HG03108 (cell line): ENCODE measurements around the gene EVI5L.
"Not testable (repeated sequence)": the region's sequence is repeated elsewhere in the genome, so short reads cannot be mapped to it uniquely, and the experiment has no call there.

Experiments
- ATAC-seq: cut with Tn5 transposase; IDR thresholded peaks from one replicate; pipeline ENCODE4 v1.9.1; 2021; ENCODE audit warnings: moderate library complexity; ENCODE audit not compliant: unreplicated experiment

EVI5L gene

DNA sequence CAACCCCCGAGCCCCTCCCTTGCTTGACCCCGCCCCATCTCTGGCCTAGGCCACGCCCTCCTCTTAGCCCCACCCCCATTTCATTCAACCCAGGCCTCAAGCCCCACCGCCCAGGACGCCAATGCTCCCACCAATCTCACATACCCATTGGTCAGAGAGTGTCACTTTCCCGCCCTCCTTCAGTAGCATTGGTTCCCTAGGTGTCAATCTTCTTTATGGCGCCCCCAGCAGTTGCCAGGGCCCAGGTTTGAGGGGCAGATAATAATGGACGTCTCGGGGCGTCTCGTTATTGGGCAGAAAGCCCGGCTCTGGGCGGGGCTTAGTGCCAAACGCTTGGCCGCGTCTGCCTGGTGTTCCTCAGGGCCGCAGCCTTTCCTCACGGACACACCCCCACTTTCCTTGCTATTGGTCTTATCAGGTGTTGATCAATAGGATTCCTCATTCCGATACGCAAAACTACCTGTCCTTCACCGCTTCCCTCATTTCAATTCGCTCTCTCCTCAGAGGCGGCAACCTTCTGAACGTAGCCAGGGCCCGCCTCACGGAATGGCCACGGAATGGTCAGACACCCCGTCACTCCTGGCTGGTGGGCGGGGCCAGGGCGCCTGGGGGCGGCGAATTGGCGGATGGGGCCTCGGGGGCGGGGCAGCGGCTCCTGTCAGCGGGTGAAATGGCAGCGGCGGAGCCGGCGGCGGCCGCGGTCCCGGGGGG lies at the start of gene EVI5L:
Gene EVI5L, plus strand, starts transcription at position 658 of the 711 bp plus-strand sequence. CDS start 16,325 bp downstream, outside the sequence.
- ATAC-seq: peak; percentile 81

DNA sequence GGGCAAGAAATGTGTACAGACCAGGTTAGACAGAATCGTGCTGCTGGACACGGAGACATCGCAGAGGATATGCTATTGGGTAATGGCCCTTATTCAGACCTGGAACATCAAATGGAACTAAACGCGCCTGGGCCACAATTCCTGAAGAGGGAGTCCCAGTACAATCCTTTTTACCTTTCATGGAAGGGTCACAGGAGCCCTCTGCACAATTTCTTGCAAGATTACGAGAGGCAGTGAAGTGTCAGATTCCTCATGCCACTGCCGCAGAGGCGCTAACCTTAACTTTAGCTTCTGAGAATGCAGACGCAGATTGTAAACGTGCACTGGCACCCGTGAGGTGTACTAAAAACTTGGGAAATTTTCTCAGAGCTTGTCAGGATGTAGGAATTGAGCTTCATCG lies 48.9 kb upstream of the EVI5L start:
- no peak for ATAC-seq

DNA sequence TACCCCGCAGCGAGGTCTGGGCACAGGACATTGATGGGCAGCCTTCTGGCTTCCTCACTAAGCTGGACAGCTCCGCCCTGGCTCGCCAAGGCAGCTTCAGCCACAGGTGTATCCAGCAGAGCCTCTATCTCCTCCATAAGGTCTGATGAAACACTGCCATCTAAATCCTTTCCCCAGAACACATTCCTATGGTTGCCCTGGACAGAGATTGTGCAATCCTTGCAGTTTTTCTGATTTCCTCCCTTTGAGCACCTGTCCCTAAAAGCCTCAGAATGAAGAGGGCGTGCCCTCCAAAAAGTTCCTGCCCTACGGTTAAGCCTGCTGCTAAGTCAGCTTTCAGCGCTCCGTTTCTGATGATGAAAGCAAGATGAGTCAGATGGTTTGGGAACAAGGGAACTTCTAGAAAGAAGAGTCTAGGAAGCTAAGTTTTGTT lies 46.0 kb upstream of the EVI5L start:
- ATAC-seq: no peak

DNA sequence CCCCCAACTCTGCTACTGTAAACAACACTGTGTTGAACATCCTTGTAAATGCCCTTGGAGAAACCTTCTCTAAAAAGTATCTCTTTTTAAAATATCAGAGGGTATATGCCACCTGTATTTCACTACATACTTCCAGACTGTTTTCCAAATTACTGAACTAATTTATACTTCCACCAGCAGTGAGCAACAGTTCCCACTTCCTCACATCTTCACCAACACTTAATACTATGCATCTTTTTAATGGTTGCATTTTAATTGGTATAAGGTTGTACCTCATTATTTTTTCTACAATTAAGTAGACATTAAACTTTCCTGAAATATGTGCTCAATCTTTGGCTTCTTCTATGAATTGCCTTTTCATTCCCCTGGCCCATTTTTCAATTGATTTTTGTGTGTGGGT lies 45.2 kb upstream of the EVI5L start:
- ATAC-seq: no peak

DNA sequence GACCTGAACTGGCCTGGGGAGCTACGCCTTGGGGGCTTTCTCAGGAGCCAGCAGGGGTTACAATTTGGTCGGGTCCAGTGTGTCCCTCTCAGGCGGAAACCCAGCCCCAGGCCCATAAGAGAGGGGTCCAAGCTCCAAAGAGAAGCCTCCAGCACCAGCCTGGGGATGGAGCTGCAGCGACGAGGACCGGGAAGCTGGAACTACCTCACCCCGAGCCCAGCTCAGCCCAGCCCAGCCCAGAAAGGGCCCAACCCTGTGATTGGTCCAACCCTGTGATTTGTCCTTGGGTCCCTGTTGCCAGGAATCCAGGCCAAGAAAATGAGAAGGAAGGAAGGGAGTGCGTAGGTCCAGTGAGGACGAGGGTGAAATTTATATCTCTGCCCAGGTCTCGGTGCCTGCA lies 42.9 kb upstream of the EVI5L start:
- ATAC-seq: no peak

DNA sequence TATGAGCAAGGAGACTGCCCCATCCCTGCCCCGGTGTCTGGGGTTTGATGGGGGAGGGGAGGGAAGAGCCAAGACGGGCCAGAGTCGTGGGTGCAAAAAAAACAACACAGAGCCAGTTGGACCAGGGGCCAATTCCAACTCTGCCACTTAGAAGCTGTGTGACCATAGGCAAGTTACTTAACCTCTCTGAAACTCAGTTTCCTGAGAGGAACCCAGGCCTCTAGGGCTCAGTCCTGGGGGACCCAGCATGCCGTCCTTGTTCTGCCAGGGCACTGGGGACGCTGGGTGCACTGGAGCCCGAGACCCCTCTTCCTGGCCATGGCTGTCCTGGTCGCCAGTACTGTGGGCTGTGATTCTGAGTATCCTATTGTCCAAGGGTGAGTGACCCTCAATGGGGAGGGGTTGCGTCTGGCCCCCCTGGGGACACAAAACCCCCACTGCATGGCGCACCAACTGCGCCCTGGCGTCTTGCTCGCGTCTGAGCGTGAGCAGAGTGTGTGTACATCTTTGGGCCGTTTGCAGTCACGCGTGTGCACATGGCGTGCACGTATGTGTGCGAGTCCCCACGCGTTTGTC lies 42.3 kb upstream of the EVI5L start:
- no peak for ATAC-seq

DNA sequence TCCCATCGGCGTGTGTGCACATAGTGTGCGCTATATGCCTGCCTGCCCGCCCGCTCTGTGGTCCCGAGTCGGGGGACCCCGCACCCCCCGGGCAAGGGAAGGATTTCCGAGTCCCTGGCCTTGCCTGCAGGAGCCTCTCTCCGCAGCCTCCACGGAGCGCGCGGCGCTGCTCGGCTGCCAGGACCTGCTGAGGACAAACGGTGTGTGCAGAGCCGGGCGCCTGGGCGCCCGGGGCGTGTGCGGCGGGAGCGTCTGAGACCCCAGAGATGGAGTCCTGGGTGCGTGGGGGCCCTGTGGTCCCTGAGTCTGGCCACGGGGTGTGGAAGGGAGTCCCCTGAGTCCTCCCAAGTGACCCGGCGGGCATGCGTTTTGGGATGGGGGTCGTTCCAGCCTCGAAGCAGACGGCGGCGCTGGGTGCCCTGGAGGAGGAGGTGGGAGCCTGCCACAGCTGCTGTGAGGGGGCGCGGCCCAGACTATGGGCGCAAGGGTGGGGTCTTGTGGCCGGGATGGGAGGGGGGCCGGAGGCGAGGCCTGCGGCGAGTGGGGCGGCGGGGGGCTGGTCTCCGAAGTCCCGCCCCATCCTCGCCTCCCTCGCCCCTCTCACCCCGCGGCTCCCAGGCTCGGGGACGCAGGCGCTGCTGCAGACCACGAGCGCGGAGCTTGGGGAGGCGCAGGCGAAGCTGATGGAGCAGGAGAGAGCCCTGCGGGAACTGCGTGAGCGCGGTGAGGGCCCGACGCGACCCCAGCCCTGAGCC lies 41.7 kb upstream of the EVI5L start:
- no peak for ATAC-seq

DNA sequence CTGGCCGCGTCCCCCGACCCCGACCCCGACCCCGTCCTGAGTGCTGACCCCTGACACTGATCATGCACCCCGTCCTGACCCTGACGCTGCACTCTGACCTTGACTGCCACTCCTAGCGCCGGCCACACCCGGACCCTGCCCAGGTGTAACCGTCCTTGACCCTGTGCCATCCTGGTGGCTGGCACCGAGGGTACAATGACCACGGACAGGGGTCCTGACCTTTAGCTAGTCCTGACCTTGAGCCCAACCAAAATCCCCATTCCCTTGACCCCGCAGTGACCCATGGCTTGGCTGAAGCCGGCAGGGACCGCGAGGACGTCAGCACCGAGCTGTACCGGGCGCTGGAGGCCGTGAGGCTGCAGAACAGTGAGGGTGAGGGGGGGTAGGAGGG lies 41.1 kb upstream of the EVI5L start:
- no peak for ATAC-seq

DNA sequence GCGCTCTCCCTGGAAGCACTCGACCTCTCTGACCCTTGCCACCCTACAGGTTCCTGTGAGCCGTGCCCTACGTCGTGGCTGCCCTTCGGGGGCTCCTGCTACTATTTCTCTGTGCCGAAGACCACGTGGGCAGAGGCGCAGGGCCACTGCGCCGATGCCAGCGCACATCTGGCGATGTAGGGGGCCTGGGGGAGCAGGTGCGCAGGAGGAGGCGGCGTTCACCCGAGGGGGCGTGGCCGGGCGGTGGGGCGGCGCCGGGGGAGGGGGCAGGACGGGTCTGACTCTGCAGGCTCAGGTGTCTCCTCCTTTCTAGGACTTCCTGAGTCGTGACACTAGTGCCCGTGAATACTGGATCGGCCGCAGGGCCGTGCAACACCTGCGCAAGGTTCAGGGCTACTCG lies 40.6 kb upstream of the EVI5L start:
- ATAC-seq: no peak

DNA sequence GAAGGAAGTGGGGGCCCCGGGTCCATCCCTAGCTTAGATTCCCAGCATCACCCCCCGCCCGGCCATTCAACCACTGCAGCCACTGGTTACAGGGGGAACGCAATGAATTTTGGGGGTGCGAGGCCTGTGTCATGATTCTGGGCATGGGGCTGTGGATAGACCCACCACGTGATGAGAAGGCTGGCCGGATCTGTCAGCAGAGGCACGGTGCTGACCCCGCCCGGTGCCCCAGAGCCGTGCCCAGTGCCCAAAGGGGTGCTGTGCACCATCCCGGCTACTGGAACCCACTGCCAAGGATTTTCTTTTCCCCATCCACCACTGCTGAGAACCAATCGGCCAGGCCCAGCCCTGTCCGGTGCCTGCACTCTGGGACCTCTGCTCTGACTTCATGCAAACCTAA lies 39.6 kb upstream of the EVI5L start:
- no peak for ATAC-seq

DNA sequence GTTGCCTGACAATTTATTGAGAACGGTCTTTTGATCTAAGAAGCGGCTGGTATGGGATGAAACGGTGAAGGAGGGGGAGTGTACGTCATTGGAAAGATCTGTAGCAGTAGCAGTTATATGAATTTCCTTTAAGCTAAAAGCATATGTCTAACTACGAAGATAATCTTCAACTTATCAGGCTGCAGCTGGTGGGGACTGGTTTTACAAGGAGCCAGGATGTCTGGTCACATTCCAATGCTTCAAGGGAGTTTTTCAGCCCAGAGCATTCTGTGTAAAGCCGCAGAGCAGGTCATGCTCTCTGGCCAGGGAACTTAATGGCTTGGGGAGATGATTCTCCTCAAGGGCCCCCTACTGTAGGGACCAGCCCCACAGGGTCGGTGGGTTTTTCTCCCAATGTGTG lies 37.7 kb upstream of the EVI5L start:
- no peak for ATAC-seq

DNA sequence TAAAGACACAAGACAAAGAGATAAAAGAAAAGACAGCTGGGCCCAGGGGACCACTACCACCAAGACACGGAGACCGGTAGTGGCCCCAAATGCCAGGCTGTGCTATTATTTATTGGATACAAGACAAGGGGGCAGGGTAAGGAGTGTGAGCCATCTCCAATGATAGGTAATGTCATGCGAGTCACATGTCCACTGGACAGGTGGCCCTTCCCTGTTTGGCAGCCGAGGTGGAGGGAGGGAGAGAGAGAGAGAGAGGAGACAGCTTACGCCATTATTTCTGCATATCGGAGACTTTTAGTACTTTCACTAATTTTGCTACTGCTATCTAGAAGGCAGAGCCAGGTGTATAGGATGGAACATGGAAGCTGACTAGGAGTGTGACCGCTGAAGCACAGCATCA lies 37.3 kb upstream of the EVI5L start:
- not testable (repeated sequence) for ATAC-seq

DNA sequence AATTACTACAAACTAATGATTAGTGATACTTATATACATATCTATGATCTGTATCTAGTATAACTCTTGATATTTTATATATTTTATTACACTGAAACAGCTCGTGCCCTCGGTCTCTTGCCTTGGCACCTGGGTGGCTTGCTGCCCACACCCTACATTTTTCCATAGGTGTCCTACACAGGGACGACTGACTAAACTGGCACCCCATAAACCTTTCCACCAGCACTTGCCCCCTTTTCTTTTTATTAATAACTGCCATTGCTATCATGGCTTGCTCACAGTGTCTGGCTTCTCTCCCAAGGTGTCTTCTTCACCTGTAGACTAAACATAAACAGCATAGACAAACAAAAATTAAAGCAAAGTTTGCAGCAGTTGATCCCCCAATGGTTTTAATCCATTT lies 36.5 kb upstream of the EVI5L start:
- no peak for ATAC-seq

DNA sequence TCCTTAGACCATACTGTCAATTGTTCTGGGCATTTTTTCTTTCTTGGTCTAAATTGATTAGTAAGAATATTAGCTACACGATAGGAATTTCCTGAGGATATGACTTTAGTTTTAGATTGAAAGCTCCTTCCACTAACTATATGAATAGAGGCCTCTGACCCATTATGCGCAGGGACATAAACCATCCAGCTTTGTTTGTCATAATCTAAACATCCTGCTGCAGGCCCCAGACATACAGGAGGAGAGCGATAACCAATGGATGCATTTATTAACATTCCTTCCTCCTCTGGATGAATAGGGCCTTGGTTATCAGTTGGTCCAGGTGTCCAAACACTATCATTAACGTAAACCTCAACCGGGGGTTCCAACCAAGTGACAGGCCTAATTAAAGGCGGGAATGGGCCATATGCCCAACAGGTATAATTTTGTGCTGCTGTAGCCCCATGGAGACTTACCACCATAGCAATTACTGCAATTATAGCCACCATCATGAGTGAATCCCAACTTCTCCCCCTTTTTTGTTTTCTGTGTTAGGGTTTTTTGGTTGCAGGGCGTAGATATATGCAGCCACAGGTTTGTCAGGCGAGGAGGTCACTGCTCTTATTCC lies 34.4 kb upstream of the EVI5L start:
- ATAC-seq: no peak

DNA sequence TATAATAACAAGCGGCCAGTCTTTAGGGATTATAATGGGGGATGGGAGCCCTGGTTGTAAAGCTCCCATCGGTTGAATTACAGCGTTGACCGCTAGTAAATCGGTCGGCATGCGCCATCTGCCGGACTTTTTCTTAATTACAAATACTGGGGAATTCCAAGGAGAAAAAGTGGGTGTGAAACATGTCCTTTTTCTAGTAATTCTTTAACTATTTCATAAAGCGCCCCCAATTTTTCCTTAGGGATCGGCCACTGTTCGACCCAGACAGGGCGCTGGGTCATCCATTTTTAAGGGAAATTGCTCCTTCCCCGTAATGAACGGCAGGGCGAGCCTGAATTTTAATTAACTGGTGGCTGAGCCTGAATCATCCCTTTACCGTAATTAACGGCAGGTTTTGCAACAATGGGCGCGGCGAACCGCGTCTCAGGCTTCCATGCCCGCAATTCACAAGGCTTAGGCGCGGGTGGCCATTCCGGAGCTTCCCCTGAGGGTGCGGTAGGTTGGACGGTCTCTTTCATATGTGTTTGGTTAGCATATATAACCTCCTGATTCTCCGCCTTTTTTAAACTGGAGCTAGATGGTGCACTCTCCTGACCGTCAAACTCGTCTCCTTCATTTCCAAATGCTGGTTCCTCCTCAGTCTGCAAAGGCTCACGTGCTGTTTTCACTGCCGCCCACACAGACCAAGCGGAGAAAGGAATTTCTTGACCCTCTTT lies 30.2 kb upstream of the EVI5L start:
- ATAC-seq: no peak

DNA sequence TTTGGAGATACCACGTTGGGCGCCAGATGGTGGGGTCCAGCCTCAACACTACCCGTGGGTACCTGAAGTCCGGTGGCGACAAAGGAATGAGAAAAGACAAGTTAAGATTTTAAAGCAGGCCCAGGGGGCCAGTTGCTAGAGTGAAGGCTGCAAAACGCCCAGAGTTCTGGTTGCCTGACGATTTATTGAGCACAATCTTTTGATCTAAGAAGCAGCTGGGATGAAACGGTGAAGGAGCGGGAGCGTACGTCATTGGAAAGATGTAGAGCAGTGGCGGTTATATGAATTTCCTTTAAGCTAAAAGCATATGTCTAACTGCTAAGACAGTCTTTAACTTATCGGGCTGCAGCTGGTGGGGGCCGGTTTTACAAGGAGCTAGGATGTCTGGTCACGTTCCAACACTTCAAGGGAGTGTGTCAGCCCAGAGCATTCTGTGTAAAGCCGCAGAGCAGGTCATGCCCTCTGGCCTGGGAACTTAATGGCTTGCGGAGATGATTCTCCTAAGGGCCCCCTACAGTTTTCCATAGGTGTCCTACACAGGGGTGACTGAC lies 28.9 kb upstream of the EVI5L start:
- no peak for ATAC-seq

DNA sequence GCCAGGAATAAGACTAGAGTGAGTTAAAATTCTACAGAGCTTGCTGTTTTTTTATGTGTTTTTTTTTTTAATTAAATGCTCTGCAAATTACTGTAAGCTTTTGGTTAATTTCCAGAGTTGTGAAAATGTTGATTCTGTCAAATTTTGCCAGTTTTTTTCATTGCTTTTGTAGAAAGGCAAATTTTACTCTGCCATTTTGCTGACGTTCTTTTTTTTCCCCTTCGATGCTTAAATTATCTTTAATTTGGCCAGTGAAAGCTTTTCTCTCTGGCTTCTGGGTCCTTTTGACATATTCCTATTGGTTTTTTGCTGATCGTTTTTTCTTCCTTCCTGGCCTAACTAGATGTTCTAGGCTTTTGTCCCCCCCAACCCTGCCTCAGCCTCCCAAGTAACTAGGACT lies 23.8 kb upstream of the EVI5L start:
- no peak for ATAC-seq

DNA sequence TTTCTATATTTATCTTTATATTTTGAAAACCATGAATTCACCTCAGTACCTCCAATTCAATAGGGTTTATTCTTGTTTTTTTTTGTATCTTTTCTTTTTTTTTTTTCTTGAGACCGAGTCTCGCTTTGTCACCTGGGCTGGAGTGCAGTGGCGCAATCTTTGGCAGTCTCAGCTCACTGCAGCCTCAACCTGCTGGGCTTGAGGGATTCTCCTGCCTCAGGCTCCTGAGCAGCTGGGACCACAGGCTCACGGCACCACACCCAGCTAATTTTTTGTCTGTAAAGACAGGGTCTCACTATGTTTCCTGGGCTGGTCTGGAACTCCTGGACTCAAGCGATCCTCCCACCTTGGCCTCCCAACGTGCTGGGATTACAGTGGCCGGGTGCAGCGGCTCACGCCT lies 23.1 kb upstream of the EVI5L start:
- ATAC-seq: no peak

DNA sequence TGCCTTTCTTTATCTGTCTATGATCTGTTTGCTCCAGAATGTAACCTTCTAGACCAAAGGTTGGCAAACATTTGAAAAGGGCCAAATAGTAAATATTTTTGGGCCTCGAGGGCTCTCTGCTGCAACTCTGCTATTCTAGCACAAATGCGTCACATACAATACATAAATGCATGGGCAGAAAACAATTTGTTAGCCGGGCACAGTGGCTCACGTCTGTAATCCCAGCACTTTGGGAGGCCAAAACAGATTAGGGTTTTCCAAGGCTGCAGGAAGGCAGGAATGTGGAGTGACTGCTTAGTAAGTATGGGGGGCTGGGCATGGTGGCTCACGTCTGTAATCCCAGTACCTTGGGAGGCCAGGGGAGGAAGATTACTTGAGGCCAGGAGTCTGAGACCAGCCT lies 21.9 kb upstream of the EVI5L start:
- ATAC-seq: no peak

DNA sequence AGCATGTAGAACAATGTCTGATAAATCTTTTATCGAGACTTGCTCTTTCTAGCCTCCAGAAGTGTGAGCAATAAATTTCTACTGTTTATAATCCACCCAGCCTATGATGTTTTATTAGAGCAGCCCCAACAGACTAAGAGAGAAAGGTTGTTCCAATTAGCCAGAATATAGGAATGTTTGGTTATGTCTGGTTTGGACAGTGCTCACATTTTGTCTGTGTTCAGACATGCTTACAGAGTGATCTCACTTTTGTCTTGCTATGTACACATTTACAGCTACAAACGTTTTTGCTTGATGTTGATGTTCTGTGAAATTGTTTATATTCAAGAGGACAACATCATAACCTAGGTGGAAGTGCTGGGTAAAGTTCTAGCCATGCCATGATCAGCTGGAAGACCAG lies 18.0 kb upstream of the EVI5L start:
- ATAC-seq: no peak

DNA sequence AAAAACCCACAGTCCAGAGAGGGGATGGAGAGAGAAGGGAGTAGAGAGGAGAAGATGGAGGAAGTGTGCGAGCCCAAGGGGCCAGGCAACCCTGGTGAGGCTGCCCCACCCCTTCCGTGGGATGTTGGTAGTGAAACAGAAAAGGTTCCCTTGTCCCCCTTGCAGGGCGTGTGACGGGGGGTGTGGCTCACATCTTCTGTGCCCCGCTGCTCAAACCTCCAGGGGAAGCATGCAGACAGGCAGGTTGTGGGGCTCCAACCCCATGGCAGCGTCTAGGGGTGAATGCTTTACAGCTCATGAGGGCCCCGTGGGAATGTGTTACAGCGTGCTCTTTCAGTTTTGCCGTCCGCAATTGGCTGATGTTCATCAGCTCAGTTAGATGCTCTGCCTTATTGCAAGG lies 14.7 kb upstream of the EVI5L start:
- ATAC-seq: no peak
